Gastroesophageal sphincter (tissue), 4 donors: ENCODE results near the gene BPI. TPM values are rescaled to one million over a fixed set of nuclear protein-coding genes. Genes with fewer than 3 reads are reported as not detected.

Experiments
- ATAC-seq: fragments of 150-250 bp; one replicate; pipeline ENCODE4 v1.9.1; 2016; ENCODE audit warnings: mild to moderate bottlenecking, moderate library complexity
- H3K27ac ChIP-seq, 4 donors: fragments of 200-600 bp; sonication (generic) in 3 of 4; 1 replicate in 3 of 4; 2 replicates in 1 of 4; pipeline ENCODE4 v1.5.1; 2016 to 2019
- H3K27me3 ChIP-seq: fragments of 200-600 bp; sonication (generic); one replicate; pipeline ENCODE4 v1.5.1; 2019
- H3K36me3 ChIP-seq, 2 donors: fragments of 200-600 bp; sonication (generic); one replicate each; pipeline ENCODE4 v1.5.1; 2019; ENCODE audit warnings: control low read depth in 1 of 2
- H3K4me1 ChIP-seq, 3 donors: fragments of 200-600 bp; sonication (generic); 1 replicate in 2 of 3; 2 replicates in 1 of 3; pipeline ENCODE4 v1.5.1; 2016 to 2019; ENCODE audit warnings: control low read depth in 2 of 3
- H3K4me3 ChIP-seq, 2 donors: fragments of 200-600 bp; sonication (generic); one replicate each; pipeline ENCODE4 v1.5.1; 2019; ENCODE audit warnings: mild to moderate bottlenecking in 1 of 2, moderate library complexity in 1 of 2
- H3K9me3 ChIP-seq, 3 donors: fragments of 200-600 bp; sonication (generic); one replicate each; pipeline ENCODE4 v1.5.1; 2017 to 2019; ENCODE audit warnings: control low read depth in 2 of 3
- CTCF ChIP-seq, 4 experiments: fragments of 200-600 bp in 2 of 4; fragments of 450-650 bp in 2 of 4; sonication (generic) in 1 of 4; IDR thresholded peaks; one replicate each; pipeline ENCODE4 v1.5.1; 2017 to 2019; ENCODE audit warnings: antibody characterized with exemption in 4 of 4, mild to moderate bottlenecking in 2 of 4, moderate library complexity in 2 of 4
- EP300 ChIP-seq: sonication (generic); formaldehyde crosslinking; IDR thresholded peaks from one replicate; pipeline ENCODE4 v1.6.1; 2017; ENCODE audit warnings: antibody characterized with exemption, mild to moderate bottlenecking
- POLR2A ChIP-seq, 2 donors: fragments of 450-650 bp; IDR thresholded peaks; one replicate each; pipeline ENCODE4 v1.6.1; 2017; ENCODE audit warnings: antibody characterized with exemption in 2 of 2, mild to moderate bottlenecking in 2 of 2, moderate library complexity in 1 of 2
- POLR2AphosphoS5 ChIP-seq: sonication (generic); formaldehyde crosslinking; IDR thresholded peaks from one replicate; pipeline ENCODE4 v1.6.1; 2017; ENCODE audit warnings: antibody characterized with exemption
- WGBS, 2 donors: methylation state at CpG; one replicate each; pipeline ENCODE4 v1.1.5; 2018; ENCODE audit warnings: low coverage in 1 of 2; 5-methylcytosine and 5-hydroxymethylcytosine counted together
- total RNA-seq, 4 donors: library from RNA; depleted of rRNA; stranded (reverse); fragments of >200 nt; gene quantifications; one replicate each; pipeline ENCODE4 v1.1.0, GENCODE V29; 2016

The BPI gene
- total RNA-seq, 4 donors from 2014 or later: 0.27 to 0.47 TPM; not detected in 2

GRCh38 chr20:38294076-38294591, 9.8 kb upstream of the BPI start:
- Histone ChIP-seq H3K9me3 (no peaks in the 10 kb centered on the region), H3K27me3 (peaks cover 20% of the 10 kb centered on the region), H3K27ac (no peak overlapping the region), H3K36me3 (no peaks in the 10 kb centered on the region), H3K4me1 (peaks cover 0 to 10% (median 0%) of the 10 kb centered on the region in 3 donors), H3K4me3 (no peak overlapping the region)
- TF ChIP-seq POLR2AphosphoS5 (no peak), POLR2A (IDR thresholded peaks at IDR 0.05) (no peak), CTCF (IDR thresholded peaks at IDR 0.05) (no peak), EP300 (no peak)
- no CpG with 5 or more reads among the region's 11 CpGs for WGBS, 2 donors
- ATAC-seq: no peak

- Histone ChIP-seq H3K9me3 (no peaks in the 10 kb centered on the region), H3K27me3 (peaks cover 14% of the 10 kb centered on the region), H3K36me3 (no peaks in the 10 kb centered on the region), H3K4me3 (no peak overlapping the region), H3K4me1 (peaks cover 0 to 22% (median 4%) of the 10 kb centered on the region in 3 donors), H3K27ac (no peak overlapping the region)
- ATAC-seq: no peak
- WGBS, 2 donors: 88% methylated on average over 2 of the region's 5 CpGs; no CpG with 5 or more reads in 1 of the 2 donors
- TF ChIP-seq POLR2A (IDR thresholded peaks at IDR 0.05) (no peak), CTCF (IDR thresholded peaks at IDR 0.05) (no peak), POLR2AphosphoS5 (no peak), EP300 (no peak)
Observed at GRCh38 chr20:38295811-38296210, 8.1 kb upstream of the BPI start.

- H3K4me1 ChIP-seq: peaks cover 0 to 22% (median 4%) of the 10 kb centered on the region in 3 donors
- H3K36me3 ChIP-seq: no peaks in the 10 kb centered on the region
- H3K27me3 ChIP-seq: peaks cover 8% of the 10 kb centered on the region
- ATAC-seq: no peak
- no peak for TF ChIP-seq POLR2AphosphoS5
- TF ChIP-seq EP300: no peak
- no peak for TF ChIP-seq POLR2A (IDR thresholded peaks at IDR 0.05)
- TF ChIP-seq CTCF (IDR thresholded peaks at IDR 0.05): no peak
- 55 to 59% methylated on average over 3 to 4 of the region's 11 CpGs for WGBS, 2 donors
- H3K4me3 ChIP-seq: no peak overlapping the region
- H3K27ac ChIP-seq: no peak overlapping the region
- no peaks in the 10 kb centered on the region for H3K9me3 ChIP-seq
Observed at GRCh38 chr20:38296433-38296832, 7.5 kb upstream of the BPI start.

GRCh38 chr20:38297916-38298674, 5.9 kb upstream of the BPI start:
- Histone ChIP-seq H3K4me1 (peaks cover 0 to 22% (median 4%) of the 10 kb centered on the region in 3 donors), H3K4me3 (no peak overlapping the region), H3K36me3 (no peaks in the 10 kb centered on the region), H3K9me3 (no peaks in the 10 kb centered on the region), H3K27me3 (peaks cover 10% of the 10 kb centered on the region), H3K27ac (peak overlapping the region; percentile 41 to 82 (median 74))
- TF ChIP-seq POLR2AphosphoS5: no peak
- TF ChIP-seq POLR2A (IDR thresholded peaks at IDR 0.05): no peak
- no peak for TF ChIP-seq EP300
- TF ChIP-seq CTCF (IDR thresholded peaks at IDR 0.05): no peak
- ATAC-seq: no peak
- WGBS, 2 donors: 89 to 91% methylated on average over 6 to 7 of the region's 7 CpGs
